HG02970 (cell line): ENCODE data around the gene CYP2D6.
"Not testable (repeated sequence)": the region's sequence is repeated elsewhere in the genome, so short reads cannot be mapped to it uniquely, and the experiment has no call there.

Experiments used
- ATAC-seq: cut with Tn5 transposase; IDR thresholded peaks from one replicate; pipeline ENCODE4 v1.9.1; 2021; ENCODE audit warnings: mild to moderate bottlenecking, moderate library complexity, moderate number of reproducible peaks; ENCODE audit not compliant: unreplicated experiment, low FRiP score

CYP2D6 gene

GRCh38 chr22:42130639-42131431, at the start of gene CYP2D6:
Gene CYP2D6, minus strand, starts transcription at chr22:42130810. Its CDS starts 19 bp downstream, at chr22:42130791.
- not testable (repeated sequence) for ATAC-seq

GRCh38 chr22:42179616-42180015, 49.0 kb upstream of the CYP2D6 start:
- ATAC-seq, result no peak

GRCh38 chr22:42178910-42179519, 48.4 kb upstream of the CYP2D6 start:
- no peak for ATAC-seq

- no peak for ATAC-seq
Measured at GRCh38 chr22:42177891-42178336, 47.3 kb upstream of the CYP2D6 start.

- ATAC-seq, result no peak
Measured at GRCh38 chr22:42176255-42176915, 45.8 kb upstream of the CYP2D6 start.

- no peak for ATAC-seq
Measured at GRCh38 chr22:42174062-42174461, 43.5 kb upstream of the CYP2D6 start.

- no peak for ATAC-seq
Measured at GRCh38 chr22:42173183-42173926, 42.7 kb upstream of the CYP2D6 start.

- no peak for ATAC-seq
Measured at GRCh38 chr22:42172773-42173172, 42.2 kb upstream of the CYP2D6 start.

GRCh38 chr22:42171946-42172719, 41.5 kb upstream of the CYP2D6 start:
- no peak for ATAC-seq

GRCh38 chr22:42171417-42171816, 40.8 kb upstream of the CYP2D6 start:
- no peak for ATAC-seq

GRCh38 chr22:42170946-42171345, 40.3 kb upstream of the CYP2D6 start:
- no peak for ATAC-seq

- ATAC-seq, result no peak
Measured at GRCh38 chr22:42169055-42169469, 38.5 kb upstream of the CYP2D6 start.

GRCh38 chr22:42168476-42168875, 37.9 kb upstream of the CYP2D6 start:
- no peak for ATAC-seq

- ATAC-seq, result no peak
Measured at GRCh38 chr22:42167066-42167465, 36.5 kb upstream of the CYP2D6 start.

GRCh38 chr22:42164901-42165300, 34.3 kb upstream of the CYP2D6 start:
- no peak for ATAC-seq

- no peak for ATAC-seq
Measured at GRCh38 chr22:42163515-42163914, 32.9 kb upstream of the CYP2D6 start.

GRCh38 chr22:42162728-42163489, 32.3 kb upstream of the CYP2D6 start:
- no peak for ATAC-seq

- no peak for ATAC-seq
Measured at GRCh38 chr22:42160830-42161696, 30.5 kb upstream of the CYP2D6 start.
